T1000 (cell line): ENCODE measurements around the gene FRMD4A.
A peak's percentile ranks its signal among the peaks of the same experiment; 100 is the strongest.
"Not testable (repeated sequence)": the region's sequence is repeated elsewhere in the genome, so short reads cannot be mapped to it uniquely, and the experiment has no call there.

ENCODE experiments used
- DNase-seq: peaks from one replicate; lab custom pipeline; 2025; ENCODE audit warnings: mixed read lengths; lab: John Stamatoyannopoulos, UW

FRMD4A gene

GRCh38 chr10:14146501-14146900 is 184.2 kb downstream of the FRMD4A start:
- no peak for DNase-seq

- DNase-seq: no peak
These were observed 184.7 kb downstream of the FRMD4A start for GRCh38 chr10:14146025-14146424.

- DNase-seq: no peak
These were observed 186.3 kb downstream of the FRMD4A start for GRCh38 chr10:14144451-14144850.

GRCh38 chr10:14142606-14143250 is 188.0 kb downstream of the FRMD4A start:
- DNase-seq: no peak

- no peak for DNase-seq
These were observed 189.4 kb downstream of the FRMD4A start for GRCh38 chr10:14141283-14141682.

GRCh38 chr10:14137391-14137790 is 193.3 kb downstream of the FRMD4A start:
- no peak for DNase-seq

GRCh38 chr10:14135196-14135595 is 195.5 kb downstream of the FRMD4A start:
- not testable (repeated sequence) for DNase-seq

GRCh38 chr10:14134275-14134674 is 196.4 kb downstream of the FRMD4A start:
- DNase-seq: no peak

GRCh38 chr10:14131261-14131960 is 199.3 kb downstream of the FRMD4A start:
- DNase-seq: no peak

GRCh38 chr10:14129770-14130169 is 201.0 kb downstream of the FRMD4A start:
- no peak for DNase-seq

- no peak for DNase-seq
These were observed 202.2 kb downstream of the FRMD4A start for GRCh38 chr10:14128519-14128918.

- DNase-seq: peak; percentile 44
These were observed 203.9 kb downstream of the FRMD4A start for GRCh38 chr10:14126697-14127440.

GRCh38 chr10:14125564-14125963 is 205.2 kb downstream of the FRMD4A start:
- DNase-seq: no peak

GRCh38 chr10:14124941-14125340 is 205.8 kb downstream of the FRMD4A start:
- DNase-seq: no peak

- no peak for DNase-seq
These were observed 207.6 kb downstream of the FRMD4A start for GRCh38 chr10:14123139-14123538.

GRCh38 chr10:14120812-14121211 is 209.9 kb downstream of the FRMD4A start:
- DNase-seq: no peak

- DNase-seq: no peak
These were observed 211.8 kb downstream of the FRMD4A start for GRCh38 chr10:14118953-14119352.

- no peak for DNase-seq
These were observed 213.9 kb downstream of the FRMD4A start for GRCh38 chr10:14116837-14117236.

- no peak for DNase-seq
These were observed 214.7 kb downstream of the FRMD4A start for GRCh38 chr10:14116021-14116420.

- no peak for DNase-seq
These were observed 215.9 kb downstream of the FRMD4A start for GRCh38 chr10:14114791-14115190.

- DNase-seq: no peak
These were observed 218.7 kb downstream of the FRMD4A start for GRCh38 chr10:14112056-14112455.

GRCh38 chr10:14111208-14111607 is 219.5 kb downstream of the FRMD4A start:
- DNase-seq: no peak

- no peak for DNase-seq
These were observed 223.9 kb downstream of the FRMD4A start for GRCh38 chr10:14106828-14107227.
